HG02970 (cell line): ENCODE measurements around the gene UCHL5.

Source experiments
- ATAC-seq: cut with Tn5 transposase; IDR thresholded peaks from one replicate; pipeline ENCODE4 v1.9.1; 2021; ENCODE audit warnings: mild to moderate bottlenecking, moderate library complexity, moderate number of reproducible peaks; ENCODE audit not compliant: unreplicated experiment, low FRiP score

Gene UCHL5

GRCh38 chr1:193059282-193060114, at the start of gene UCHL5, which contains the start of gene RO60:
UCHL5 (minus strand) TSS chr1:193059360; CDS start chr1:193059260, 100 bp downstream.
RO60 (plus strand) TSS chr1:193059612; CDS start chr1:193069055, 9,443 bp downstream.
- peak; percentile 97 for ATAC-seq

- no peak for ATAC-seq
Measured at GRCh38 chr1:193108471-193108870, 49.3 kb upstream of the UCHL5 start.

GRCh38 chr1:193105821-193106177, 46.6 kb upstream of the UCHL5 start:
- no peak for ATAC-seq

- ATAC-seq: peak; percentile 88
Measured at GRCh38 chr1:193104907-193105820, 46.0 kb upstream of the UCHL5 start, which contains the start of gene GLRX2. GLRX2 (minus strand) TSS chr1:193105414; CDS start chr1:193105382, 32 bp downstream.

GRCh38 chr1:193104502-193104906, 45.3 kb upstream of the UCHL5 start:
- ATAC-seq: peak; percentile 22

GRCh38 chr1:193103759-193104501, 44.8 kb upstream of the UCHL5 start:
- no peak for ATAC-seq

GRCh38 chr1:193102662-193103061, 43.5 kb upstream of the UCHL5 start:
- no peak for ATAC-seq

- no peak for ATAC-seq
Measured at GRCh38 chr1:193094112-193094511, 35.0 kb upstream of the UCHL5 start.

GRCh38 chr1:193090865-193091264, 31.7 kb upstream of the UCHL5 start:
- no peak for ATAC-seq

- no peak for ATAC-seq
Measured at GRCh38 chr1:193087893-193088292, 28.7 kb upstream of the UCHL5 start.

GRCh38 chr1:193086342-193086741, 27.2 kb upstream of the UCHL5 start:
- ATAC-seq: no peak

- ATAC-seq: no peak
Measured at GRCh38 chr1:193085263-193085662, 26.1 kb upstream of the UCHL5 start.

- ATAC-seq: peak; percentile 75
Measured at GRCh38 chr1:193083365-193084088, 24.4 kb upstream of the UCHL5 start.

GRCh38 chr1:193079187-193079586, 20.0 kb upstream of the UCHL5 start:
- ATAC-seq: no peak

GRCh38 chr1:193077991-193078390, 18.8 kb upstream of the UCHL5 start:
- no peak for ATAC-seq

- no peak for ATAC-seq
Measured at GRCh38 chr1:193070942-193071341, 11.8 kb upstream of the UCHL5 start.

GRCh38 chr1:193070386-193070753, 11.2 kb upstream of the UCHL5 start:
- no peak for ATAC-seq

- ATAC-seq: no peak
Measured at GRCh38 chr1:193069748-193070385, 10.7 kb upstream of the UCHL5 start.

GRCh38 chr1:193068013-193068412, 8.9 kb upstream of the UCHL5 start:
- no peak for ATAC-seq
